ENCODE results near the gene TBC1D2B.

The TBC1D2B gene

DNA sequence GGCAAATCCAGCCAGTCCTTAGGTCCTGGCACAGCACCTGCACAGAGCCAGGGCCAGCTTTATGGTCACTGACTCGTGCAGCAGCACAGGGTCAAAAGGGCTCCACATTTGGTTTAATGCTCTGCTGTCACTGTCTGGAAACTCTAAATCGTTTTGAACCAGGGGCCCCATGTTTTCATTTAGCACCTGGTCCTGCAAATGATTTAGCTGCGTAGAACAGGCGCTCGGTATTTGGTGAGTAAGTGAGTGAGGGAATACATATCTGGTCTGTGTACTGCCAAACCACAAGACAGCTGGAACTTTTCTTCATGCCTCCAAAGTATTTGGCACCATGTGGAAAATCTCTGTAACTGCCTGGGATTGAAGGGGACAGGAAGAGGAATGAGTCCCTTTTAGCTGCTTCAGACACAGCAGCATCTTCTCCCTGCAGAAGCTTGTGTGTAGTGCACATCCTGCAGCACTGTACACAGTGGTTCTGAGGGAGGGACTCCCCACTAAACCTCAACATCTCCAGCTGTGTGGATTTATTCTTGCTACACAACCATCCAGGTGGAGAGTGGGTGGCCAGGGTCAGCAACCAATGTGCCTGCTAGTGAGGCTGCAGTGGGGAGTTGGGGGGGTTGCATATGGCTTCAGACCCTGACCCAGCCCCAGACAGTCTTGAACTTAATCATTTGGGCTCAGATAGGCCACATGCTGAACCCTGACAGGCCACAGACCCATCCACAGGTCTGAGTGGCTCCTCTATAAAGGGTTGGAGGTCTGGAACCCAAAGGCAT, 15.9 kb upstream of the TBC1D2B start:
- DNase-seq (ENCODE audit: low spot score) = no peak

DNA sequence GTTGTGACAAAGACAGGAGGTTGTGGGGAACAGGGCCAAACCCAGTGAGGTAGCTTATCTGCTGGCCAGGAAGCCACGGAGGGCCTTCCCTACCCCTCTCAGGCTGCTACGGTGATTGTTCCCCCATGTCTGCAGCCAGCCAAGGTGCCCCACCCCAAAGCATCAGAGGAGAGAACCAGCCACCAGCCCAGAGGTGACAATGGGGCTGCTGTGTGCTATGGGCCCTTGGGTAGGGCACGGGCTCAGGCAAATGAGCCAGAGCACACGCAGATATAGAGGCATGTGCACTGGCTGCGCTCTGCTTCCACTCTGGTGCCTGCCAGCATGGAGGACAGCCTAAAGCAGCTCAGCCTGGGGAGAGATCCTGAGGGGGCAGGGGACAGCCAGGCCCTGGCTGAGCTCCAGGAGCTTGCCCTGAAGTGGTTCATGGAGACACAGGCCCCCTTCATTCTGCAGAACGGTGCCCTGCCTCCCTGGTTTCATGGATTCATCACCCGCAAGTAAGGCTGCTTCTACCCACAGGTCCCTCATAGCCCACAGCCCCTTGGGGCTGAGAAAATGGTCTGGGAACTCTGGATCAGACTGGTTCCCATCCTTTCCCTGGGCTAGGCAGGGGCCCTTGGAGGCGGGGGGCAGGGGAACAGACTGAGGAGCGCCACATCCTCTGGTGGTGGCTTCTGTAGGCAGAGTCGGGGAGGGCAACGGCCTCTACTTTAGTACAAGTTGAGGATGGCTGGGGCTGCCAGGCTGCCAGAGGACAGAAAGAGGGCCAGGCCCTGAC, 14.9 kb upstream of the TBC1D2B start, which contains the start of gene SH2D7:
TSS of gene SH2D7 (plus strand) at position 301 of the 781 bp plus-strand sequence. CDS start at position 325, 24 bp downstream.
- no peak for DNase-seq (ENCODE audit: low spot score)

DNA sequence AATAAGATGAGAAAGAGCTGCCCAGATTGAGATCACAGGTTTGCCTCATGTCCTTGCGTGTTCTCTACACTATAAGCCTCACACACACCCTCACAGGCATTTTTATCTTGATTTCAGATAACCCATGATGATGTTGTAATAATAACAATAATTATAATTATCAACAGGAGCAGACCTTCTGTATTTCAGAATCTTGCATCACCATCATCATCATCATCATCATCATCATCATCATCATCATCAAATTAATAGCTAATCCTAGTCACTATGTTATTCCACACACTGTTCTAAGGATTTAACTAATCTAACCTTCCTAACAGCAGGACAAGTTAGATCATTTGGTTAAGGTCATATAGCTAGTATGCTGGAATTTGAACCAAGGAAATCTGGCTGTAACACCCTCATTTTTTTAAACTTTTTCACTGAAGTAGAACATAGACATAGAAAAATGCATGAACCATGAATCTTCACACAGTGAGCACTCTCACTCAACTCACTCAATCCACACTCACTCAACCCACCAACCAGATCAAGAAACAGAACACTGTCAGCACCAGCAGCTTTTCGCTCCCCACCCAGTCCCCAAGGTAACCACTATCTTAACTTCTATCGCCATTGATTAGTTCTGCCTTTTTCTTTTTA, 13.0 kb upstream of the TBC1D2B start:
- no peak for DNase-seq (ENCODE audit: low spot score)

DNA sequence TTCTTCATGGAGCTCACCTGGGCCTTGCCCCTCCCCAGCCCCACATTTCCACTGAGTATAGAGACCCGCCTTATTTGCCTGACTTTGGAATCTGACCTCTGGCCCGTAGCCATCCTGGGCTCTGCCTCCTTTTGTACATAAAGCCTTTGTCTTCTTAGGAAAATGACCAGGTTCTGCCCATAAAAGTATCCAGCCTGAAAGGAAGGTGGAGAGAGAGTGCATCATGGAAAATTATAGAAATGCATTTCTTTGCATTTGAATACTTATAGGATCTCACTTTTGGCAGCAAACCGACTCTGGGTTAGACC, 11.2 kb upstream of the TBC1D2B start:
- DNase-seq (ENCODE audit: low spot score) = no peak

DNA sequence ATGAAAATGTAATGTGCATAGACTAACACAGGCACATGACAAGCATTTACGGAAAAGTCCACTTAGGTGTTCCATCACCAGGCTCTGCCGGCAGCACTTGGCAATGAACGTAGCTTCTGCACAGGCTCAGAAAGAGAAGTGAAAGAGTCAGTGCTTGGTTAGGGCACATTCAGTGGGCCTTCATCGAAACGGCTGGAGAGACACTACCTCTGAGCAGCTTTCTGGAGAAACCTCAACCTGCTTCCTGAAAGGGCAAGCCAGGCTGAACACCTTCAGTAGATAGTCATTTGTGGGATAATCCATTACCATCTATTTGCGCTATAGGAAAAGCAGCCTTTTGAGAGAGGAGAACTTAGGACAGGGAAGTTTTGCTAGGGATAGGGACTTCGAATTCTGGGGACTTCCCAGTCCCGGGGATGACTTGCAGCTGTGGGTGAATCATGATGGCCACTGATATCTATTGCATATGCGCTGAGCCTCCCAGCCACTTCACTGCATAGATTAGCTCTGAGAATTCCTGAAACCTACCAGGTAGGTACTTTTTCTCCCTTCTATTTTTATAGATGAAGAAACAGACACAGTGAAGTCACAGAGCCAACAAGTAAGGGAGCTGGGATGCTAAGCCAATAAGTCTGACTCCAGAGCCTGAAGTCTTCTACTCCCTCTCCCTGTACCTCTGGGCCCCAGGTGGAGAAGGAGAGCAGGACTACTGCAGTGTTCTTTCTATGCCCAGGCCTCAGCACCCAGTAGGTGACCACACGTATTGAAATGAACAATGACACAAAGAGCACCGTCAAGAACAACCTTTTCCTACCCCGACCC, 10.7 kb upstream of the TBC1D2B start:
- DNase-seq (ENCODE audit: low spot score) = no peak

DNA sequence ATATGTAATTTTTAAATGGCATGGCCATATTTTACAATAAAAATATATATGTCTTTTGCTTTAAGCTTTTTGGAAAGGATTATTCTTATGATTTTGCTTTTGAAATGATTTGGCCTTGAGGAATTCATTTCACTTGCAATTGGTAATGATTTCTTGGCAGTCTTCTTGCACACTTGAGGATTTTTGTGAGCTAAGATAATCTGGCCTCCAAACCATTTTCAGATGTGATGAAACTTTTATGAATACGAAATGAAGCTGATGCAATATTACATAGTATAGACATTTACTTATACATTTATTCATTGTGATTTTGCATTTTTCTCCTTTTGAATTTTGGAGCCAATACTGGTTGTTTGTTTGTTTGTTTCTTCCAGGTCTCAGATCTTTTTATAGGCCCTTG, 8.4 kb upstream of the TBC1D2B start:
- DNase-seq (ENCODE audit: low spot score) = no peak

DNA sequence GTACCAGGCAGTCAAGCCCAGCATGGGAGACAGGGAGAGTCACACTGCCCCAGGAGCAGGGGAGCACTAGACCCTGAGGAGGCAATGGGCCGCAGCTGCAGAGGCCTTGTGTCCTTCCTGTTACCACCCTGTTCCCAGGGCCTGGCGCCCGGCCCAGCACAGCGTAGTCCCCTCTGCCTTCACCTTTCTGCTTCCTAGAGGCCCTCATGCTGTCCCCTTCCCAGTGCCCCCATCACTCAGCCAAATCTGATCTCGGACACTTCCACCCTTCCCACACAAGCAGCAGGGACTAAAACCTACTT, 6.9 kb upstream of the TBC1D2B start:
- DNase-seq (ENCODE audit: low spot score) = no peak

DNA sequence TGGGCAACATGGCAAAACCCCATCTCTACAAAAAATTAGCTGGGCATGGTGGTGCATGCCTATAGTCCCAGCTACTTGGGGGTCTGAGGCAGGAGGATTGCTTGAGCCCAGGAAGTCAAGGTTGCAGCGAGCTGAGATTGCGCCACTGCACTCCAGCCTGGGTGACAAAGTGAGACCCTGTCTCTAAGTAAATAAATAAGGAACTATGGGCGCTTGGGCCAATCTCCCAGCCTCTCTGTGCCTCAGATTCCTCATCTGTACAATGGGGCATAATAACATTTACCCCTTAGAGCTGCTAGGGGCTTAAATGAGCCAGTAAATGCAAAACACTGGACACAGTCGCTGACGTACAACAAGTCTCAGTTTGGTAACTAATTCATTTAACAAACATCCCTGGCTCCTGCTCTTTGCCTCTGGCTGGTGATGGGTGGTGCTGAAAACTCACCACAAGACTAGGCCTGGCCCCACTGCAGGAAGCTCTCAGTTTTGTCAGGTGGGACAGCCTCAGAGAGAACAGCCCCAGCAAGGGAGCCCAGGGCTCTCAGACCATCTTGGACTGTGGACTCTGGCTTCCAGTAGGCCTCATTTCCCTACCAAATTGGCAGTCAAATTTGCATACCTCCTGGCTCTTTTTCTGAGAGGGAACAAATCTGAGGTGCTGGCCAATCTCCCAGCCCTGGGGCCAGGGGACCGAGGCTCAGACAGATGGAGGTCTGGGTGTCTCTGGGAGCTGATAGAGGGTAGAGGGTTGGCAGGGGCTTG, 6.4 kb upstream of the TBC1D2B start:
- no peak for DNase-seq (ENCODE audit: low spot score)

DNA sequence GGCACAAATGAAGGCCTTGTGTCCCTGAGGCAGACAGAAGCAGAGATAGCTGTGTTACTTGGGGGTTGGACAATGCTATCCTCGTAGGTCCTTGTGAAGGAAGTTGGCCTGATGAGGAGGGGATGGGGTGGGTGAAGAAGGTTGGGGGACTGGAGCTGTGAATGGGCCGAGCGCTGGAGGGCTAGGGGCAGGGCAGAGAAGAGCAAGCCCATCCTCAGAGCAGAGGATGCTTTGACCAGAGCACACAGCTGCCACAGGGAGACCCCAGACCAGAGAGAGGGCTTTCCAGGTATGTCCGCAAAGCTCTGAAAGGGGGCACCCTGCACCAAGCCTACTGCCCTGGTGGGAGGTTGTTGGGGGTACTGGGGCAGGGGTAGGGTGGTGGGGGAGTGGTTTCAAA, 5.7 kb upstream of the TBC1D2B start:
- DNase-seq (ENCODE audit: low spot score) = no peak

DNA sequence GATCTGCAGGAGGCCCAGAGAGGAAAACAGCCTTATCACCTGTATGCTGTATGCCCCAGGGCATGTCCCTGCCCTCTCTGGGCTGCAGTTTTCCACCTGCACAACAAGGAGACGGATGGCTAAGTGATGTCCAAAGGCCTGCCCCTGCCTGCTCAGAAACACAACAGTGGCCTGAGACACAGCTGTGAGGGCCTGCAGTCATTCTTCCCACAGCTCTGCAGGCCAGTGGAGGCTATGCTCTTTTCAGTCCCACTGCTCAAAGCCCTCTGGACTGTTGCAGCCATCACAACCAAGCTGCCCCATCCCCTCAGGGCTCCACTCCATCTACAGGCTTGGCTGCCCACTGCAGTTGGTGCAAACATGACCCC, 5.2 kb upstream of the TBC1D2B start:
- no peak for DNase-seq (ENCODE audit: low spot score)

DNA sequence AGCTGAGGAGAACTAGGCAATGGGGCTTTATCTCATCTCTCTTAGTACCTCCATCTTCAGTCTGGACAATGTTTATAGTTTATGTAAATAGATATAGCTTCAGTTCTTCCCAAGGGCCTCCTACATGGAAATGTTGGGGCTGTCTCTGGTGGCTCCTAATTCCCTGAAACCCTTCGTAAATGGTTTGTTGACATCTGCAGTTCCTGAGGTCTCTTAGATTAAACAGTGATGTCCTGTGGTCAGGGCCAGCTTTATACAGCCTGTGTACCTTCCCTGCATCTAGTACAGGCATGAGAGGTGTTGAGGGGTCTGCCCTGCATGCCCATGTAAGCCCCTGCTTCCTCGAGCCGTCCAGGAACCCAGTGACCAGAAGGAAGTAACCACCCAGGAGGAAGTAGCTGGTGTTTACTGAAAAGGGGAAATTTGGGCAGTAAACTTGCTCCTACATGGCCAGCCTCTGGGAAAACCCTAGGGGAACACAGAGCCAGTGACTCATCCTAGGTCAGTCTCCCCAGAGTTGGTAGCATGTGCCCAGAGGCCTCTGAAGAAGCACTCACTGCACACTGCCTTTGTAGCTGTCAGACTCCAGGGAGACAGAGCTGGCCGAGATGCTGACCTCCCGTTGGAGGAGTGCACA, 4.7 kb upstream of the TBC1D2B start:
- no peak for DNase-seq (ENCODE audit: low spot score)

DNA sequence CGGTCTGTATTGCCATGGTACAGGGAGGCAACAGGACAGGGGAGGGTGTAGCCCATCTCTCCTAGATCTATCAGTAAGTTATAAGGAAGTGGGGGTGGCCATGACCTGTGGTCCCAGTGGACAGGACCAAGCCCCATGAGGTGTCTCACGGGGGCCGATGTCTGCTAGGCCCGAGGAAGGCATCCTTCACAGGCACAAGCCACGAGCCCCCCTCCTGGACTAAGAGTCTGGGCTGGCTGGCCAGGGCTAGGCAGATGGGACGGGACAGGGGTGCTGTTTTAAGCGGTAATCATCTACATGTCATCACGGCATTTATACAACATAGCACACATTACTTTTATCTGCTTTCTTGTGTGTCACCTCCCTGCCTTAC, 2.6 kb upstream of the TBC1D2B start:
- DNase-seq (ENCODE audit: low spot score) = no peak

DNA sequence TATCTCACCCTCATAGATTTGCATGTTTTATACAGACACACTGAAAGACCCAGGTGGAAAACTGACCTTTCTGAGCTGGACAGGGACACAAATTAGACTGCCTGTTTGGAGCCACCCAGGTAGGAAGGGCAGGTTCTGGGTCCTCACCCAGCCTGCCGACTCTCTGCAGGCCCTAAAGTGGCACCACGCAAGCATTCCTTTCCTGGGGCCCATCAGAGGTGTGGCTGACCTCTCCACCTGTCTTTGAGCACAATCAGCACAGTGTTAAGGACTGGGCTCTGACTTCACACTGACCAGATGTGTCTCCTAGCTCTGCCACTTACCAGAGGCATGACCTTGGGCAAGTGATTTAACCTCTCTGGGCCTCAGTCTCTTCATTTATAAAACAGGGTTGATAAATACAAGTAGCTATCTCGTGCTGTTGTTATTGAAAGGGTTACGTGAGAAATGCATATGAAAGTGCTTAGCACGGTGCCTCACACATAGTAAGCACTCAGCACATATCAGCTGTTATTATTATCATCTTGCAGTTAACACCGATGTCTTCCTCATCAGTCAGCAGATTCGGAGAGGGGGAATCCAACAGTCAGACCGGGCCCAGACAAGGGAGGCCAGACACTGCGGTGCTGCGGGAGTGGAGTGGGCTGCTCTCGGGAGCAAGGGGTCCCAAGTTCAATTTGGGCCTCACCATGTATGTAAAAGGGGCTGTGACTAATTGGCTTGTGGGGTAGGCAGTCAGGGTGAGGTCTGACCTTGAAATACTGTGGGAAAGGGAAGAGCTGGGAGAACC, 2.0 kb upstream of the TBC1D2B start:
- no peak for DNase-seq (ENCODE audit: low spot score)

DNA sequence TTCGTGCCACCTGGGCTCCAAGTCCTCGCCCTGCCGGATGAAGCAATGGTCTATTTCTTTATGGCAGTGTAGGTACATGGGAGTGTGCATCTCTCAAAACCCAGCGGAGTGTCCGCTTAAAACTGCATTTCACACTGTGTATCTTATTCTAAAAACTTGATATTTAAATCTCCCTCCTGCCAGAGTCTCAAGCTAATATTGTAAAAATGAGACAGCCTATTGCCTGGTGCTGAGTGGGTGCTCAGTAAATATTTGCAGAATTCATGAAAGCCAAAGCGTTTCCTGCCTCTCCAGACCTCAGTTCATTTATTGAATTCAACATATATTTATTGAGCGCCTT, 330 bp upstream of the TBC1D2B start:
- no peak for DNase-seq (ENCODE audit: low spot score)

DNA sequence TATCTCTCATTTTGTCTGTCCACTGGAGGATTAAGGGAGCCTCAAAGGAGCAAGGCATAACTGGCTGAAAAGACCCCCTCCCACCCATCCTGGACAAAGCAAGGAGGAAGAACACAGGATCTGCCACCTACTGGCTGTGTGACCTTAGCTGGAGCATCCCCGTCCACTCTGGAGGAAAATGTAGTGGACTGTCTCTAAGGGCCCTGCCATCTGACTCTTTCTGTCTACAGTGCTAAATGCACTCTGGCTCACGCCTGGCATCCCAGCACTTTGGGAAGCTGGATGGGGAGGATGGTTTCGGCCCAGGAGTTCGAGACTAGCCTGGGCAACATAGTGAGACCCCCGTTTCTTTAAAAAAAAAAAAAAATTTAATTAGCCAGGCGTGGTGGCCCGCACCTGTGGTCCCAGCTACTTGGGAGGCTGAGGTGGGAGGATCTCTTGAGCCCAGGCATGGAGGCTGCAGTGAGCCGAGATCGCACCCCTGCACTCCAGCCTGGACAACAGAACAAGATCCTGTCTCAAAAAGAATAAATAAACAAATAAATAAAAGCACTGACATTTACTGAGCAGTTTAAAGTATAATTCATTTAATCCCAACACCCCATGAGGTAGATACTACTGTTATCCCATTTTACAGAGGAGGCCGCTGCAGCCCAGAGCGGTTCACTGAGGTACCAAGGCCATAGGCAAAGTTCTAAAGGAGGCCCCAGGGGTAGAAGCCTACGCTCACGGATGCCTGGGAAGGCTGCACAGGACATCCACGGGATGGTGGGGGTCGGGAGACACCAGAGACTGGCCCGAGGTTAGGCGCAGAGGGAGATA, 1.1 kb downstream of the TBC1D2B start:
- DNase-seq (ENCODE audit: low spot score) = no peak

DNA sequence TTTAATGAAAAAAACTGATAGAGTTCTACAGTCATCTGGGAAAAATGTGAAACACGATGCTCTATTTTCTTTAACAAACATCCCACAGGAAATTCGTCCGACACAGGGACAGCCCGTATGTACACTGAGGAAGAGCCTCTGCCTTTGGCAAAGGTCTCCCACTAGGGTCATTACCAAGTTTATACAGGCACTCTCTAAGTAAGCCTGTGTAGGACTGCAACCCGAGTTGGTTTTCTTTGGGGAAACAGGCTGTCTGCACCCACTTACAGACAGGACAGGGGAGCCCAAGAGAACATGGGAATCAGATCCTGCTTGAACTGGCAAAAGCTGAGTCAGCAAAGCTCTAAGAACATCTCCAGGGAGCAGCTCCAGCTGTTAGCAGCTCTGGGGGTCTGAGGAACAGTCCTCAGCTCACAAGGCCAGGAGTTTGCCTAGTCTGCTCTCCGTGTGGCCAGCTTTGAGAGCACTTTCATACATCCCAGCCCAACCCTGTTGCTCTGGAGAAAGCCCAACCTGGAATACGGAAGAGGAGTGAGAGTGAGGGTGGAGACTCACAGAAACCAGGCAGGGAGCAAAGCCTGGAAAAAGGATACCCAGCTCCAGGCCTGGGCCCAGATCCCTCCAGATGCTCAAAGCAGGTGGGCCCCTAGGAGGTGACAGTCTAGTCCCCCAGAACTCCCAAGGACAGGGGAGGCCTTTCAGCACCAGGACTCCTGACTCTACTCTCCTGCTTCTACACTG, 1.9 kb downstream of the TBC1D2B start:
- DNase-seq (ENCODE audit: low spot score) = no peak

DNA sequence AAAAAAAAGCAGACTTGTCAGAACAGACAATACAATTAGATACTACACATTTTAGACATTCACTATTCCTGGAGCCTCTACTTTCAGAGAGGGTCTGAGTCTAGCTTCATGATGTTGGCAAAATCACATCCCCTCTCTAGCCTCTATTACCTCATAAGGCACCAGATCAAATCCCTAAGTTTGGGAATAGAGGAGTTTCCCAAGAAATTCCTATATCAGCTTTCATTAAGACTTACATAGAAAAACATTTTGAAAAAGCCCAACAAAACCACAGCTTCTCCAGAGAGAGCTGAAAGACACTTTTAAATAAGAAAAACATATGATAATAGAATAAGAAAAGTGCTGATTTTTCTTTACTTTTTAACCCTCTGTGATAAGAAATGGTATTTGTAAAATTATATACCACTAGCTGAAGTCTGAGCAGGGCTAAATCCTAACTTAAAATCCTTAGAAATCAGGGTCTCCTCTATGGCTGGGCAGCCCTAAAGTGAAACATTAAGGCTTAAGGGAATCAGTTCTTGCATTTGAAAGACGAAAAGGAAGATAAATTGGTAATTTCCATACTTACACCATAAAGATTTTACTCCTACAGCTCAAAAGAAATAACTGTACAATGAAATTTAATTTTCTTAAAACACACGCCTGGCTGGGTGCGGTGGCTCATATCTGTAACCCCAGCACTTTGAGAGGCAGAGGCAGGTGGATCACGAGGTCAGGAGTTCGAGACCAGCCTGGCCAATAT, 4.3 kb downstream of the TBC1D2B start:
- no peak for DNase-seq (ENCODE audit: low spot score)

Data from ecto neural progenitor cell (in vitro differentiated cells).